GM12878 (cell line): ENCODE results near the gene GRK6. TPM values are rescaled to one million over a fixed set of nuclear protein-coding genes. Genes with fewer than 3 reads are reported as not detected.
"Not testable (repeated sequence)": the region's sequence is repeated elsewhere in the genome, so short reads cannot be mapped to it uniquely, and the experiment has no call there.

Experiments used
- ATAC-seq: fragments of 200-7000 bp; cut with Tn5 transposase; 3 replicates; pipeline ENCODE4 v1.9.1; 2020; ENCODE audit warnings: mild to moderate bottlenecking, moderate library complexity
- BruUV-seq: library from RNA; stranded (reverse); fragments of 400-500 nt; replicated peaks from 2 replicates; lab custom pipeline; 2021; lab: Mats Ljungman, UMichigan
- CTCF ChIA-PET: fragments of 300-600 bp; sonication (Branson Sonifier 250); formaldehyde crosslinking; extraction: SDS; loops from one replicate; lab custom pipeline; 2021; ENCODE audit warnings: inconsistent platforms; lab: Yijun Ruan, JAX
- POLR2A ChIA-PET: fragments of 350-600 bp; formaldehyde crosslinking; extraction: SDS; loops from one replicate; lab custom pipeline; 2021; ENCODE audit warnings: inconsistent platforms; lab: Charles Lee
- RAD21 ChIA-PET: fragments of 300-600 bp; sonication (Branson Sonifier 250); formaldehyde crosslinking; loops from one replicate; lab custom pipeline; 2023; ENCODE audit warnings: antibody characterized with exemption; ENCODE audit not compliant: unreplicated experiment; lab: Charles Lee
- SMC1A ChIA-PET: fragments of 300-600 bp; sonication (Branson Sonifier 250); formaldehyde crosslinking; loops from one replicate; lab custom pipeline; 2023; ENCODE audit not compliant: unreplicated experiment, uncharacterized antibody; lab: Charles Lee
- DNase-seq: peaks from one replicate; pipeline ENCODE4 v3.0.0-alpha.2; 2011; ENCODE audit warnings: low read depth, low spot score
- FAIRE-seq: peaks from 3 replicates; lab custom pipeline; 2011; peaks lifted over from hg19 to GRCh38; lab: Jason Lieb, UNC
- H2AFZ ChIP-seq: 2 replicates; pipeline ENCODE4 v1.6.0; 2011; ENCODE audit warnings: low read depth, low read length, control low read depth; ENCODE audit not compliant: control insufficient read depth
- H3K27ac ChIP-seq: 2 replicates; pipeline ENCODE4 v1.5.1; 2011; ENCODE audit warnings: control low read depth; ENCODE audit not compliant: control insufficient read depth, insufficient read depth
- H3K27me3 ChIP-seq, 2 experiments: replicated peaks in 1 of 2; 2 replicates each; pipeline versions ENCODE4 v1.6.0 to v1.6.1; 2011; ENCODE audit warnings: low read length in 1 of 2; ENCODE audit not compliant: control insufficient read depth in 2 of 2, insufficient read depth in 2 of 2
- H3K36me3 ChIP-seq, 2 experiments: 2 replicates each; pipeline ENCODE4 v1.5.1; 2011; ENCODE audit warnings: low read length in 1 of 2; ENCODE audit not compliant: control insufficient read depth in 2 of 2, insufficient read depth in 2 of 2
- H3K4me1 ChIP-seq: 2 replicates; pipeline ENCODE4 v1.6.1; 2011; ENCODE audit warnings: mild to moderate bottlenecking, low read length, moderate library complexity, mixed read lengths; ENCODE audit not compliant: control insufficient read depth, insufficient read depth
- H3K4me2 ChIP-seq: 2 replicates; pipeline ENCODE4 v1.6.0; 2011; ENCODE audit warnings: control low read depth; ENCODE audit not compliant: control insufficient read depth, insufficient read depth
- H3K4me3 ChIP-seq: fragments of 200-600 bp; sonication (generic); 2 replicates; pipeline ENCODE4 v1.5.1; 2016
- H3K79me2 ChIP-seq: 2 replicates; pipeline ENCODE4 v1.6.0; 2011; ENCODE audit warnings: low read length; ENCODE audit not compliant: control insufficient read depth, insufficient read depth
- H3K9ac ChIP-seq: 2 replicates; pipeline ENCODE4 v1.8.0; 2011; ENCODE audit warnings: low read length, control low read depth, mixed read lengths; ENCODE audit not compliant: control insufficient read depth, insufficient read depth
- H3K9me3 ChIP-seq: replicated peaks from 3 replicates; pipeline ENCODE4 v1.5.1; 2011; ENCODE audit warnings: mild to moderate bottlenecking, low read length; ENCODE audit not compliant: control insufficient read depth, insufficient read depth
- H4K20me1 ChIP-seq: 2 replicates; pipeline ENCODE4 v1.6.0; 2011; ENCODE audit not compliant: control insufficient read depth, insufficient read depth
- NR2C2 ChIP-seq: IDR thresholded peaks from 2 replicates; pipeline ENCODE4 v1.6.1; 2011; ENCODE audit warnings: borderline replicate concordance, low read depth; ENCODE audit not compliant: control insufficient read depth, insufficient read length
- POLR2A ChIP-seq: IDR thresholded peaks from 2 replicates; pipeline ENCODE4 v1.6.1; 2011; ENCODE audit warnings: low read depth, mild to moderate bottlenecking, low read length
- SIN3A ChIP-seq: IDR thresholded peaks from 2 replicates; pipeline ENCODE4 v1.6.1; 2012; ENCODE audit warnings: low read depth, low read length, improper control_type of control experiment
- SMC3 ChIP-seq: IDR thresholded peaks from 2 replicates; pipeline ENCODE4 v1.6.1; 2011; ENCODE audit warnings: low read length, improper control_type of control experiment, borderline replicate concordance
- WGBS: methylation state at CpG from one replicate; pipeline ENCODE4 v1.1.6; 2016; ENCODE audit warnings: low lambda C conversion rate; ENCODE audit not compliant: insufficient replicate concordance, insufficient coverage; ENCODE audit errors: missing lambda C conversion rate; 5-methylcytosine and 5-hydroxymethylcytosine counted together
- in situ Hi-C: fragments of 300-500 bp; cut with MboI; formaldehyde crosslinking; loops from 9 replicates; pipeline ENCODE4 v1.14.3; 2018; ENCODE audit warnings: mixed read lengths
- intact Hi-C: fragments of 100-400 bp; cut with micrococcal nuclease; formaldehyde crosslinking; loops from one replicate; pipeline ENCODE4 v1.14.2; 2022; ENCODE audit not compliant: unreplicated experiment
- polyA plus RNA-seq, 11 experiments: library from polyadenylated mRNA; depleted of rRNA in 4 of 11; unstranded in 6 of 11; stranded (reverse) in 5 of 11; fragments of >200 nt; fragmentation: Nextera tagmentation in 4 of 11; fragmentation: Illumina TruSeq in 1 of 11; extraction: Ambion mirVana in 4 of 11; extraction: Trizol in 1 of 11; gene quantifications; 1 replicate in 1 of 11; 2 replicates in 10 of 11; pipeline versions ENCODE4 v1.2.1 to v1.2.3, GENCODE V29; 2011 to 2016; ENCODE audit warnings: inconsistent platforms in 2 of 11, missing spikeins in 2 of 11, low read depth in 1 of 11
- total RNA-seq, 4 experiments: library from RNA; depleted of rRNA in 3 of 4; stranded (reverse); fragments of >200 nt in 3 of 4; fragmentation: Illumina TruSeq in 1 of 4; extraction: Trizol in 1 of 4; gene quantifications; 2 replicates each; pipeline versions ENCODE4 v1.2.1 to v1.2.3, GENCODE V29; 2013 to 2021
- TF ChIP-seq, protein P1 (sequence below): fragments of 450-650 bp; IDR thresholded peaks from 2 replicates; pipeline ENCODE4 v1.6.1; 2014; ENCODE audit warnings: mild to moderate bottlenecking

Gene GRK6
- total and polyA plus RNA-seq, 10 of the 15 experiments (the other 5 are each of a cell fraction or from before 2014, with no cell fraction given) = 0.79 to 124 (median 41.6) TPM

GRCh38 chr5:177484902-177485549 is 58.5 kb downstream of the GRK6 start:
- Histone ChIP-seq H3K4me2 (no peak overlapping the region), H4K20me1 (no peaks in the 10 kb centered on the region), H3K9ac (no peak overlapping the region), H2AFZ (no peak overlapping the region), H3K27ac (no peak overlapping the region), H3K36me3 (peaks cover 0 to 2% of the 10 kb centered on the region in 2 experiments; a peak in 2 of 4 replicates), H3K79me2 (no peaks in the 10 kb centered on the region), H3K4me1 (no peaks in the 10 kb centered on the region; the same call in 1 of the 2 replicates), H3K27me3 (no peaks in the 10 kb centered on the region), H3K9me3 (no peaks in the 10 kb centered on the region), H3K4me3 (no peak overlapping the region)
- 67% methylated on average over 13 of the region's 13 CpGs for WGBS
- ChIA-PET SMC1A (no interaction called here), RAD21 (no interaction called here), POLR2A (no interaction called here), CTCF (interaction anchor here (1.1 kb wide), 1 partner anchor 8 kb away, joined by 3 read pairs; no protein-coding TSS in a partner anchor)
- BruUV-seq = TSS peak; percentile 38
- intact Hi-C loops (no loop called here), in situ Hi-C loops (no loop called here)
- no peak for TF ChIP-seq SMC3
- TF ChIP-seq, protein P1, sequence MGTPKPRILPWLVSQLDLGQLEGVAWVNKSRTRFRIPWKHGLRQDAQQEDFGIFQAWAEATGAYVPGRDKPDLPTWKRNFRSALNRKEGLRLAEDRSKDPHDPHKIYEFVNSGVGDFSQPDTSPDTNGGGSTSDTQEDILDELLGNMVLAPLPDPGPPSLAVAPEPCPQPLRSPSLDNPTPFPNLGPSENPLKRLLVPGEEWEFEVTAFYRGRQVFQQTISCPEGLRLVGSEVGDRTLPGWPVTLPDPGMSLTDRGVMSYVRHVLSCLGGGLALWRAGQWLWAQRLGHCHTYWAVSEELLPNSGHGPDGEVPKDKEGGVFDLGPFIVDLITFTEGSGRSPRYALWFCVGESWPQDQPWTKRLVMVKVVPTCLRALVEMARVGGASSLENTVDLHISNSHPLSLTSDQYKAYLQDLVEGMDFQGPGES = no peak
- no peak for TF ChIP-seq POLR2A
- no peak for TF ChIP-seq SIN3A
- TF ChIP-seq NR2C2 = no peak
- FAIRE-seq (no peak), ATAC-seq (no peak), DNase-seq (no peak)

- H3K9ac ChIP-seq, DNase-seq, BruUV-seq, RAD21 ChIA-PET, H3K4me2 ChIP-seq, H4K20me1 ChIP-seq, H3K4me1 ChIP-seq, H3K27ac ChIP-seq, H3K4me3 ChIP-seq, intact Hi-C loops, POLR2A ChIA-PET, CTCF ChIA-PET, in situ Hi-C loops, FAIRE-seq, H3K79me2 ChIP-seq, H3K9me3 ChIP-seq, H3K36me3 ChIP-seq, H2AFZ ChIP-seq, SMC1A ChIA-PET, ATAC-seq, H3K27me3 ChIP-seq: not testable (repeated sequence)
- 98% methylated on average over 3 of the region's 3 CpGs for WGBS
Measured at GRCh38 chr5:177485753-177486152, 59.3 kb downstream of the GRK6 start.
